Stimulated activated CD8-positive, alpha-beta memory T cell treated with anti-CD3 and anti-CD28 coated beads, Interleukin-4, amount 100 ng/mL, for 4 hours (primary cell): ENCODE data around the gene PRSS57.
A peak's percentile ranks its signal among the peaks of the same experiment; 100 is the strongest.
"Not testable (repeated sequence)": the region's sequence is repeated elsewhere in the genome, so short reads cannot be mapped to it uniquely, and the experiment has no call there.

Experiments
- DNase-seq, 2 donors: peaks; one replicate each; pipeline ENCODE4 v3.0.0-alpha.2; 2020; ENCODE audit warnings: low read depth in 2 of 2, low spot score in 1 of 2

Gene PRSS57

DNA sequence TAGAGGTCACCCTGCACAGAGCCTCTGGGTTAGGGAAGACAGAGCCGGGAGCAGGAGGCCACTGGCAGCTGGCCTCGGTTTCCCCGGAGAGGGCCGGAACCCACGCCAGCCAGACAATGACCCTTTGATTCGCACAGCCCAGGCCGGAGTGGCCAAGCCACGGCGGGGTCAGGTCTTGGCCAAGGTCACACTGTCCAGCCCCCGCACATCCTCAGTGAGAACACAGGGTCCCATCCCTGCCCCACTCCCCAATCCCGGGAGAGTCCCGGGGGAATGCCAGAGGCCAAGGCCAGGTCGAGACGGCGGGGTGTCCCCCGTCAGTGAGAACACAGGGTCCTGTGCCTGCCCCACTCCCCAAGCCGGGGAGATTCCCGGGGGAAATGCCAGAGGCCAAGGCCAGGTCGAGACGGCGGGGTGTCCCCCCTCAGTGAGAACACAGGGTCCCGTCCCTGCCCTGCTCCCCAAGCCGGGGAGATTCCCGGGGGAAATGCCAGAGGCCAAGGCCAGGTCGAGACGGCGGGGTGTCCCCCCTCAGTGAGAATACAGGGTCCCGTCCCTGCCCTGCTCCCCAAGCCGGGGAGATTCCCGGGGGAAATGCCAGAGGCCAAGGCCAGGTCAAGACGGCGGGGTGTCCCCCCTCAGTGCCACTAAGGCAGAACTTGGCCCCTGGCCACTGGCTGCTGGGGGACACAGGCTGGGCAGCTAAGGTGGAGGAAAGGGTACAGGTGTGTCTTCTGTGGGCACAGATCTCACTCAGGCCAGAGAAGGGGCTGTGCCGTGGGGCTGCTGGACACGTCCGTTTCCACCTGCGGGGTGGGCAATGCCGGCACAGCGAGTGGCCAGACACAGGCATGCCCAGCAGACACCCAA is 20.7 kb downstream of the PRSS57 start:
- DNase-seq = no peak

DNA sequence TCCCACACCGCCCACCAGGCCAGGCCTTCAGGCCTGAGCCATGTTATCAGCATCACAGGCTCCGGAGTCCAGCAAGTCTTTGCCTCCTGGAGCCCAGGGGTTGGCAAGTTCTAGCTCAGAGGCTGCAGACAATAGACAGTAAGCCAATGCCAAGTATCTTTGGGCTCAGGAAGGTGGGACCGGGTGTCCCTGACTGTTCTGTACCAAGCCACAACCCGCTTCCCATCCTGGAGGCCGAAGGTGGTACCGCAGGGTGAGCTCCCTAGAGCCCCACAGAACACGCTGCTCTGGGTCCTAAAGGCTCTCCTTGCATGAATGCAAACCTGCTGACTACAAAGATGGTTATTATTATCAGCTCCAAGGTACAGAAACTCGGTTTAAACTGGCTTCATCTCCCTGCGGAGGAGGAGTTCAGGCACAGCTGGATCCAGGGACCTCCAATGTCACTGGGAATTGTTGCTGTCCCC is 24.6 kb downstream of the PRSS57 start:
- no peak for DNase-seq

DNA sequence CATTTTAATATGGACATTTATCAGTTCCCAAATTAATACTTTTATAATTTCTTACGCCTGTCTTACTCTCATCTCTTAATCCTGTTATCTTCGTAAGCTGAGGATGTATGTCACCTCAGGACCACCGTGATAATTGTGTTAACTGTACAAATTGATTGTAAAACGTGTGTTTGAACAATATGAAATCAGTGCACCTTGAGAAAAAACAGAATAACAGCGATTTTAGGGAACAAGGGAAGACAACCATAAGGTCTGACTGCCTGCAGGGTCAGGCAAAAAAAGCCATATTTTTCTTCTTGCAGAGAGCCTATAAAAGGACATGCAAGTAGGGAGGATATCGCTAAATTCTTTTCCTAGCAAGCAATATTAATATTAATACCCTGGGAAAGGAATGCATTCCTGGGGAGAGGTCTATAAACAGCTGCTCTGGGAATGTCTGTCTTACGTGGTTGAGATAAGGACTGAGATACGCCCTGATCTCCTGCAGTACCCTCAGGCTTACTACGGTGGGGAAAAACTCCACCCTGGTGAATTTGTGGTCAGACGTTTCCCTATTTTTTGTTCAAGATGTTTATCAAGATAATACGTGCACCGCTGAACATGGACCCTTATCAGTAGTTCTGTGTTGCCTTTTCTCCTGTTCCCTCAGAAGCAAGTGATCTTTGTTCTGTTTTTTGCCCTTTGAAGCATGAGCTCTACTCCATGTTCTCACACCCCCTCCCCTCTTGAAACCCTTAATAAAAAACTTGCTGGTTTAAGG is 26.4 kb downstream of the PRSS57 start:
- not testable (repeated sequence) for DNase-seq

DNA sequence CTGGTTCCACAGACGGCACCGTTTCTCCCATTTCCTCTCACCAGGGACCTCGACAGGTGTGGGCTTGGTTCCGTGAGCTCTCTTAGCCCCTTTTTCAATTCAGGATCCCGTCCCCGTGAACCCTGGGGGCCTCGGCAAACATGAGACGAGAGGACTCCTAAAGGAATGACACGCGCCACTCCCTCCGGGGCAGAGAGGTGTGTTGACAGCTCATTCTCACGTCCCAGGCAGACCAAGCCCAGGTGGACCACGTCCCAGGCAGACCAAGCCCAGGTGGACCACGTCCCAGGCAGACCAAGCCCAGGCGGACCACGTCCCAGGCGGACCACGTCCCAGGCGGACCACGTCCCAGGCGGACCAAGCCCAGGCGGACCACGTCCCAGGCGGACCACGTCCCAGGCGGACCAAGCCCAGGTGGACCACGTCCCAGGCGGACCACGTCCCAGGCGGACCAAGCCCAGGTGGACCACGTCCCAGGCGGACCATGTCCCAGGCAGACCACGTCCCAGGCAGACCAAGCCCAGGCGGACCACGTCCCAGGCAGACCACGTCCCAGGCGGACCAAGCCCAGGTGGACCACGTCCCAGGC is 28.2 kb downstream of the PRSS57 start:
- DNase-seq = not testable (repeated sequence)

DNA sequence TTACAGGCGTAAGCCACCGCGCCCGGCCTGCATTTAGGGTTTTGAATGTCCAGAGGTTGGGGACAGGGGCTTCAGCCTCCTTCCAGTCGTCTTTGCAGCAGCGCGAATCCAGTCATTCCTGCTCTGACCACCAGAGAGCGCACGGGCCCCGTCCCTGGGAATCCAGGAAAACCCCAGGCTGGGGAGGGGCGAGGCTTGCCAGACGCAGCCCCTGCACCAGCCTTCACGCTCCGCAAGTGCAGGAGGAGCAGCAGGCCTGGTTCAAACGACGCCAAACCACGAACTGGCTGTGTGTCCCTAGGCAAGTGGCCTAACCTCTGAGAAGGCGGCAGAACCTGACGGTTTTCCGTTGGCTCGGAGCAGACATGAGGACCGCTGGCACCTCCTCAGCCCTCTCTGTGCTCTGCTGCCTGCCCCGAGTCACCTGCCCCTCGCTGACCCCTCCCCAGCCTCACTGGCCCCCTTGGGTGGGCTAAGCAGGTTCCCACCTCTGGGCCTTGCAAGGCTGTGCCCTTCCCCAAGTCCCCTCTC is 30.3 kb downstream of the PRSS57 start:
- peak; percentile 55 to 59 for DNase-seq

DNA sequence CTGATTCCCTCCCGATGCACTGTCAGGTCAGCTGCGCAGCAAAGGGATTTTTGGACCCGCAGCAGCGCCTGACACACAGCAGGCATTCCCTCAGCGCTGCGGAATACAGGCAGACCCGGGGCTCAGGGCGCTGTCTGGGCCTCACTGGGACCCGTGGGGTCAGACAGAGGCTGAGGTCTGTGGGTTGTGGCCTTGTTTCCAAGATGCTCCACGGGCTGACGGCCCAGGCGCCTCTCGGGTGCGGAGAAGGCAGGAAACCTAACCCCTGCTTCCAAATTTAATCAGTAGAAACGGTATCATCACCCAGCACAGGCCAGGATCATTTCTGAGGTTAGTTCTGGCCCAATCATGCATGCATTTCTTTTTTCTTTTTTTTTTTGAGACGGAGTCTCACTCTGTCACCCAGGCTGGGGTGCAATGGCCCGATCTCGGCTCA is 31.6 kb downstream of the PRSS57 start:
- DNase-seq = no peak

DNA sequence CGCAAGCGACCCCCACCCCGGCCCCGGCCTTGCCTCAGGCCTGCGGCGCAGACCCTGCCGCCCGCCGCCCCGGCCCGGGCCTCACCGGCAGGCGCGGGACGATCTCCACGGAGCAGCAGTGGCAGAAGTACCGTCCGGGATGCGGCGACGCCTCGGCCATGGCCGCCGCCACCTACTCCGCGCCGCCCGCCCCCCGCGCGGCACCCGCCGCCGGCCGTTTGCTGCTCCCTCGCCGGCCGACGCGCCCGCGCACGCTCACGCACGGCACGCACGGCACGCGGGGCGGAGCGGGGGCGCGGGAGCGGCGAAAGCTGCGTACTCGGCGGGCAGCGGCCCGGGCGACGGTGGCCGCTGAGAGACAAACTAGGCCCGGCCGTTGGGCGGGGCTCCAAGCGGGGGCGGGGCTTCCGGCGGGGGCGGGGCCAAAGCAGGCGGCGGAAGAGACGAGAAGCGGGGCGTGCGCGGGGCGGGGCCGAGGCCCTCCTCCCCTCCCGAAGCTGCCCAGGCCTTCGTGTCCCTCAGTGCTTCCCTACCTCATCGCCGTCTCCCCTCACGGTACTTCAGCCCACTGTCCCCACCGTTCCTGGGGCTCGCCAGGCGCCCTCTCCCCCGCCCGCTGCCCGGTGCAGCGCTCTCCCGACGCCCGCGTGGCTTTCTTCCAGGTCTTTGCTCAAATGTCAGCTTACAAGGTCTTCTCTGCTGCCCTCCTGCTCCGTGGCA is 32.1 kb downstream of the PRSS57 start, which contains the start of gene RNF126:
Gene RNF126 (minus strand): TSS at position 253 of the 720 bp plus-strand sequence. CDS start 93 bp downstream, at position 160.
- peak; percentile 90 to 93 for DNase-seq

DNA sequence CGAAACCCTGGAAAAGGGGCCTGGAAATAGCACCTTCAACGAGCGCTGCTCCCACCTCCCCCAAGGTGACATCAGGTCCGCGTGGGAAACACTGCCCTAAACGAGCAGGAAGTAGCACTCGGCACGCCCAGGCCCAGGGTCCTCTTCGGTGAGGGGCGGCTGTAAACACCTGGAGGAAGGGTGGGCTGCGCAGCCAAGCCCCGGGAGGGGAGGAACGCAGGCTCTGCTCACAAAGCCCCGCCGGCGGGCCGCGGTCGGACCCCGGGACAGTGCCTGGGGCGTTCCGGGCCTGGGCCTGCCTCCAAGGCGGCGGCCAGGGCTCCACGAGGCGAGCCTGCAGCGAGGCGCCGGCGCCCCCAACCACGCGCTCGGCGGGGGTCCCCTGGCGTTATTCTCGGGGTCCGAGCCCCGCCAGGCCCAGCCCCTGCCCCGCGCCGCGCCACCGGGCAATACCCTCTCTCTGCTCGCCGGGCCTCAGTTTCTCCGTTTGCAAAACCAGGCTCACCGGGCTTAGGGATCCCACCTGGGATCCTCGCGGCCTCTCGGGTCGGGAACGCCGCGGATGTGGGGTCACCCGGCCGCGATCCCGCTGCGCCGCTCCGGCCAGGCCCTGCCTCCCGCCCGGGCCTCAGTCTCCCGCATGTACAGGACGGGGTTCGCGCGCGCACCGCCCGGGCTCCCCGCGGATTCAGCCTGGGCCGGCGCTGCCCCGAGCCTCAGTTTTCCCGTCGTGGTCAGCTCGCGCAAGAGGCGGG is 32.9 kb downstream of the PRSS57 start:
- DNase-seq = peak; percentile 48 to 57

DNA sequence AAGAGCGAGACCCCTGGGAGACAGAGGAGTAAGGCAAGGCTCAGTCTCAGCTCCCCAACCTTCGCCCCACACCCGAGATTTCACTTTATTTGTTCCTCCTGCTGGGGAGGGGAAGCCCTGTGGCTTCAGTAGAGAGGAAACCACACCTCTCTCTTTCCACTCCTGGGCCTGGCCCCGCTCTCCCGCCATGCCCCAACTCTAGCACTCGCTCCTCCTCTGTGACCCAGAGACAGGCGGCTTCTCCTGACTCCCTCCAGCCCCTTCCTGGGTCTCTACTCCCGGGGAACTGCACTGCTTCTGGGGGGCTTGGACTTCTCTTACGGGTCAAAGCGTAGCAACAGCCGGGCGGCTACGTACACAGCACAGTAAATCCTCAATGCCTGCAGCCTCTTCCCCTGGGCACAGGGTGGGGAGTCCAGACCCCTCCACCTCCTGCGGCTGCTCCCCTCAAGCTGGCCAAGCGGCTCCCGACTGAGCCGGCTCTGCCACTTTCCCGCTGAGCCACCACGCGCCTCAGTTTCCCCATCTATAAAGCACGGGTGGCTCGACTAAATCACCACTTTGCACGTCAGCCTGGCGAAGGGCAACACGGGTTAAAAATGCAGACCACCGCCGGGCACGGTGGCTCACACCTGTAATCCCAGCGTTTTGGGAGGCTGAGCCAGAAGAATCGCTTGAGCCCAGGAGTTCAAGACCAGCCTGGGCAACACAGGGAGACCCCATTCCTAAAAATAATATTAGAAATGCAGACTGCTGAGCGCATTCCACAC is 33.6 kb downstream of the PRSS57 start:
- peak in 1 of 2 donors; percentile 38 for DNase-seq

DNA sequence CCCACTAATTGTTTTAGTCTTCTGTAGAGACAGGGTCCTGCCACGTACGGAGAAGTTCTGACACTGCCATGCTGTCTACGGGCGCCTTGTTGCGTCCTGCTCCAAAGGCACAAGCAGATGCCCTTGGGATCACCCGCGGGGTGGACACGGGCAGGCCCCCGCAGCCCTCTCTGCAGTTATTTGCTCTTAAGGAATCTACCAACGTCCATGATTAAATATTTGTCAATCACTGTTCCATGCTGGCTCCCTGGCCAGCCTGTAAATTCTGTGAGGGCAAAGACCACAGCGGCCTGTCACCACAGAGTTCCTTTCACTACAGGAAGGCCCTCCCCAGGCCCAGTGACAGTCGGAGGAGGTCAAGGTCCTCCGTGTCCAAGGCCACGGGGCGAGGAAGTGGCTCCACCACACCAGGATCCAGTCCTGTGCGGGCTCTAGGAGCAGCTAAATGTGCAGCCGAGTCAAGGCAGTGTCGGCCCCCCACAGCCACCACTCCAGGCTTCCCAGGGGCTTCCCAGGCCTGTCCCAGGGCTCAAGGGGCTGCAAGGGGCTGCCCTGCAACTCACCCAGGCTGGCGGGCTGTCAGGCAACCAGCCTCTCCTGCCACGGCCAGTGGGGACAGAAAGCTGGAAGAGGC is 34.3 kb downstream of the PRSS57 start:
- no peak for DNase-seq

DNA sequence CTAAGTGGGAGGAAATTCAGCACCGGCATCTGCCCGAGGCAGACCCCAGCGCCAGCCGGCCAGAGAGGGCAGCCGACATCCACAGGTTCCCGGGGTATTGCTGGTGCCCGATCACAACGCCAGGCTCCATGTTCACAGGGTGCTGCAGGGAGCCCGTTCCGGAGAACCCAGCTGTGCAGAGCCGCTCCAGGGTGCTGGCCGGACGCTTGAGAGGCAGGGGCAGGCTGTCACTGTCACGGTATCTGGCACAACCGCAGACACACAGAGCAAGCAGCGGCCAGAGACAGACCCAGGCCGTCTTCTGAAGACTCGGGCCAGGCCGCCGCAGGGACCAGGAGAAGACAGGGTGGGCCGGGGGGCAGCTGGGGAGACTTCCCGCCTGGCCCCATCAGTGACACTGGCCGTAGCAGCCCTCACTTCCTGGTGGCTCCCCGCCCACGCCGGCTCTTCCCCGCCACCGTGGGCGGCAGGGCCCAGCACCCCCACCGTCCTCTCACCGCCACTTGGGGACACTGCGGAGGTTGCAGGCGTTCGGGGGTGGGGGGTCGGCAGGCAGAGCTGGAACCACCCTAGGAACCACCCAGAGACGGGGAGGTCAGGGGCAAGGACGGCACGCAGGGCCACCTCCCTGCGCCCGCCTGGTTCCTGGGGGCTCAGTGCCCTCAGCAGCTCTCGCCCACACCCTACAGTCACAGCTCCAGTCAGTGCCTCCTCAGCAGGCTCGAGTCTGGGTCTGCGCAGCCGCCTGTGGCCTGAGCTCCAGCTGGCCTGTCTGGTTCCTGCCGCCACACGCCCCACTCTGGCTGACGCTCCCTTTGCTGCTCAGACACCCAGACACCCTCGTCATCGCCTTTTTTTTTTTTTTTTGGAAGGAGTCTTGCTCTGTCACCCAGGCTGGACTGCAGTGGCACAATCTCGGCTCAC is 36.1 kb downstream of the PRSS57 start:
- DNase-seq = peak in 1 of 2 donors; percentile 49

DNA sequence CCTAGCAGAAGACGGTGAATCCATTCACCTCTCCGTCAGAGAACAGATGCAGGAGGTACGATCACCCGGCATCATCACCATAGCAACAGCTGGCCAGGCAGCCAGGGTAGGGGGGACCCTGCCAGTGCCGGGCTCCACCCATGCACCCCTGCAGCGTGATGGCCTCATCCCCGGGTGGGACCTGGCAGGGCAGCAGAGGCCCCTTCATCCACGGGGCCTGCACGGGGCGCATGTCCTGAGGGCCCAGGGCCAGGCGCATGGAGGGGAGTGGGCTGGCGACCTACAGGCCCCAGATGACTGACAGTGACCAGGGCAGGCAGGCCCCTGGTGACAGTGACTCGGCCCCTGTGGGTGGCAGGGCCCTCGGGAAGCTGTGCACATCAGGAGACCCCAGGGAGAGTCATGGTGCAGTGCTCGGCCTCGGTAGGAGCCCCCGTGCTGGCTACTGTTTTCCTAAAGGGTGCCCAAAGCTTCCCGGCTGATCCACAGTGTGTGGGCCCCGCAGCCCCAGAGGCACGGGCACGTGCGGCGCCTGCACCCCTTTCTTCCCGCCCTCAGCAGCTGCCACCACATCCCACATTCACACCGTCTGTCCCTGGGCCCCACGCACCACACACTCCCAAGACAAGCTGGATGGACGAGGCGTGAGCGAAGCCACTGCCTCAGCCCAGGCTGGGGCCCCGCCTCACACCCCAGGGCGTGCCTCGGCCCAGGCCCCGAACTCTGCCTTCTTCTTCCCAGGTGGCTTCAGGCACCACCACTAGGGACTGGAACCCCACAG is 37.0 kb downstream of the PRSS57 start:
- no peak for DNase-seq

DNA sequence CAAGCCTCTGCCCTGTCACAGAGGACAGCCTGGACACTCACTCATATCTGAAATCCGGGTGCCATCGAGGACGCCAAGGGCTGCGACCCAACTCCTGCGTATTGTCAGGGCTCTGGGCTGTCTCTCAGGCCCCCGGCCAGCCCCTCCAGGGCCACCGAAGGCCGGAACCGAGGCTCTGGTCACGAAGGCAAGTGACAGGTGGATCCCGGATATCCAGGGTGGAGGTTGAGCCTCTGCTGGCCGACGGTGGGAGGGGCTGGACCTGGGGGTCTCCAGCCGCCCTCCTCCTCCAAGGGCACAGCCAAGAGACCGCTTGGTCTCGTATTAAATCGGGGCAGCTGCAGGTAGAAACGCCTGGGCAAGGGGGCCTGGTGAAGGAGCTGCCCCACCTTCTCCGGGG is 37.6 kb downstream of the PRSS57 start:
- DNase-seq = no peak

DNA sequence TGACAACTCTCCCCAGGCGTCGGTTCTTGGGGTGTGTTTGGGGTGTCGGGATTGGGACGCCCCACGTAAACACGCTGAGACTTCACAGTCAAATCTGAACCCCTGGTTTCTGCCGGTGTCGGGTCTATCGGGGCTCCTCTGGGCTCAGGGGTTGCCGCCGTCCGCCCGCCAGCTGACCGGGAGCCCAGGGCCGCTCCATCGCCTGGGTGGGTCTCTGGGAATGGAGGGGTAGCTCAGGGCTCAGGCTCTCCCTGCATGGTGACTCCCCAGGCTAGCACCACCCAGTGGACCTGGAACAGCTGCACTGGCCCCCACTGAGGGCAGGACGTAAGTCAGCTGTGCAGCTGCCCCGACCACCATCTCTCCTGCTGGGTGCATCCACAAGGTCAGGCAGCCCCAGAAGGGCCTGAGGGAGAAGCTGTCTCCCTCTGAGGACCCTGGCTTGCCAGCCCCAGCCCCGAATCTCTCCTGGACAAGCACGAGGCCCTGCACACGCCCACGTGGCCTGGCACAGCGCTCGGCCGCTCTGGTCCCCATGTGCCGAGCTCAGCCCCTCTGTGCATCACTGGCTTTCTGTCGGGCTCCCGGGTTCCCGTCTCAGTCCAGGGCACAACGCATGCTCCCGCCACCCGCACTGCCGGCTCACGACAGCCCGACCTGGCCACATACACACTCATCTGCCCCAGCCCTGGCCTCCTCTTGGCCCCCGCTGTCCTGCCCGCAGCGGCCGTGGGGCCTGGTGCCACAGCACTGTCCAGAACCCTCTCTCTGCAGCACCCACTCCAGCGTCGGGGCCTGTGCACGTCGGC is 38.3 kb downstream of the PRSS57 start:
- DNase-seq = no peak

DNA sequence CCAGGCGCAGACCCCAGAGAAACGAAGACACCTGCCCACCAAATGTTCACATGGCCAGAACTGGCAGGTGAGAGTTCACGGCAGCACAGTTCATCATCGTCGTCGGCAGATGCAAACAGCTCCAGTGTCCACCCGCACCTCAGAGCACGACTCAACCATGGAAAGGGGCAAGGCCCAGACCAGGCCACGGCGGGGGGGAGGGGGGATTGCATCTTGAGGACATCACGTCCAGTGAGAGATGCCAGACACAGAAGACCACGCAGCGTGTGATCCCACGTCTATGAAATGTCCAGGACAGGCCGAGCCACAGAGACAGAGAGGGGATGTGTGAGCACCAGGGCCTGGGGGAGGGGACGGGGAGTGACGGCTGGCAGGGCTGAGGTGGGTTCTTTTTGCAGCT is 39.6 kb downstream of the PRSS57 start:
- DNase-seq = no peak

DNA sequence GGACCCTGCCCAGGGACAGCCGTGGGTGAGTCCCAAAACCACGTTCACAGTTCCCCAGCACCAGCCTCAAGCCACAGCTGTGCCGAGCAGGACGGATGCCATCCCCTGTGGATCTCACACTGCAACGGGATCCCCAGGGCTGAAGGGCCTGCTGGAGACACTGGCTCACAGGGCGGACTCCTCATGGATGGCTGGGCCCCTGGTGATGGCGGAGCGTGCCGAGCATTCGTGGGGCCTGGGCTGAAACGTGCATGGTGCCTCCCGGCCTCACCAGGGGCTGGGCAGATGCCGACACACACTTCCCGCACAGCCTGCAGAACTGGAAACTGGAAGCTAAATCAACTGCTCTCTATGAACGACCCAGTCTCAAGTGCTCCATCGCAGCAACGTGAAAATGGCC is 41.8 kb downstream of the PRSS57 start:
- DNase-seq = no peak
